Cerebellar cortex (tissue), 1 donor: Measurements from ENCODE around the gene ADGRB3.
A peak's percentile ranks its signal among the peaks of the same experiment; 100 is the strongest.
"Not testable (repeated sequence)": the region's sequence is repeated elsewhere in the genome, so short reads cannot be mapped to it uniquely, and the experiment has no call there.

Experiments
- DNase-seq: peaks from one replicate; pipeline ENCODE4 v3.0.0-alpha.2; 2015; ENCODE audit warnings: low spot score

Gene ADGRB3

DNA sequence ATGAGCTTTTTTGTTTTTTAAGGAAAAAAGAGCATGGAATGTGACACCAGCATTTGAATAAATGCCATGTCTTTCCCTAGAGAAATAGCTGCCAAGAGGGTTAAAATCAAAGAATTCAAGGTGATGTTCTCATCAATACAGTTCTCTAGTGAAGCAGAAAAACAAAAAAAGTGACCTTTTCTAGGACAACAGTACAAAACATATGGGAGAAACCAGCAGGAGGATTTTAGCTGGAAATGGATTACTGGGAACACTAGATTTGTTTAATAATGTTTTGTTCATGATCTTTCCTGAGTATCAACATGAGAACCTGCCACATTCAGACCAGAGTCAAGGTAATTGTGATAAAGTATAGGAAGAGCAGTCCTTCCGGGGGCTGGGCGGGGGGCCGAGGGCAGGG is 789.5 kb downstream of the ADGRB3 start:
- peak; percentile 66 for DNase-seq

DNA sequence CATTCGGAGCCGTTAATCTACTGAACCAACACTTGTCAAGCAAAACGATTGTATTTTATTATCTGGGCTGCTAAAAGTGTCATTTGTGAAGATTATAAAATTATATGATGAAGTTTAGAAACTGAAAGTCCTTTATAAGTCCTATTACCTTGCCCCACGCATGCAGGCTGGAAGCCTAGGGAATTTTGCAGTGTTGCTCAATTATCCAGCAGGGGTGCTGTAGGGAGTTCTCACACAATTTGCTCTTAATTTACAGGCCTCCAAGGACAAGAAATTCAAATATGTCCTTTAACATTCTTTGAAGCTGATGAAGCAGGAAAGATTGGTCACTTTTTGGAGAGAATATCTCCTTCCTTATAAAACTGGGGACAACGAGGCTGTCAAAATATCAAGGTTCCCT is 792.8 kb downstream of the ADGRB3 start:
- DNase-seq: no peak

GRCh38 chr6:69432168-69432567 is 797.1 kb downstream of the ADGRB3 start:
- DNase-seq: not testable (repeated sequence)

DNA sequence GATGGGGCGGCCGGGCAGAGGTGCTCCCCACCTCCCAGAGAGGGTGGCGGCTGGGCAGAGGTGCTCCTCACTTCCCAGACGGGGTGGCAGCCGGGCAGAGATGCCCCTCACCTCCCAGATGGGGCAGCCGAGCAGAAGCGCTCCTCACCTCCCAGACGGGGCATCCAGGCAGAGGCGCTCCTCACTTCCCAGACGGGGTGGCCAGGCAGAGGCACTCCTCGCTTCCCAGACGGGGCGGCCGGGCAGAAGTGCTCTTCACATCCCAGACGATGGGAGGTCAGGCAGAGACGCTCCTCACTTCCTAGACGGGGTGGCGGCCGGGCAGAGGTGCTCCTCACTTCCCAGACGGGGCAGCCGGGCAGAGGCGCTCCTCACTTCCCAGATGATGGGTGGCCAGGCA is 798.0 kb downstream of the ADGRB3 start:
- not testable (repeated sequence) for DNase-seq

GRCh38 chr6:69438113-69438512 is 803.0 kb downstream of the ADGRB3 start:
- DNase-seq: no peak
